ENCODE data around the gene LYZL4.

The LYZL4 gene

DNA sequence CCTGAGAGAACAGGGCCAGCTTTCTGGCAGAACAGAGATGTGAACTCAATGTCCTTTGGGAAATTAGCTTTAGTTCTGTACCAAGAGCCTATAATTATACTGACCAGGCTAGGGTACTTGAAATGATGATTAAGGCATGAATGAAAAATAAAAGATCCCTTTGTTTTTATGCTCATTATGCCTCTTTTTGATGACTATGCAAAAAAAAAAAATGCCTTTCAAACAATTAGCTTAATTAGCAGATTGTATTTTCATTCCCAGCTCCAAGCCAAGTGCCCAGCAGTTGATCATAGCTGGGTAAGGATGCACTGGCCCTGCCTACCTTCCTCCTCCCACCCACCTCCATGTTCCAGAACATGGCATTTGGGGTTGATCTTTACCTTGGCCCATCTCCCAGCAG, 56.8 kb downstream of the LYZL4 start:
- TF ChIP-seq, protein P1, sequence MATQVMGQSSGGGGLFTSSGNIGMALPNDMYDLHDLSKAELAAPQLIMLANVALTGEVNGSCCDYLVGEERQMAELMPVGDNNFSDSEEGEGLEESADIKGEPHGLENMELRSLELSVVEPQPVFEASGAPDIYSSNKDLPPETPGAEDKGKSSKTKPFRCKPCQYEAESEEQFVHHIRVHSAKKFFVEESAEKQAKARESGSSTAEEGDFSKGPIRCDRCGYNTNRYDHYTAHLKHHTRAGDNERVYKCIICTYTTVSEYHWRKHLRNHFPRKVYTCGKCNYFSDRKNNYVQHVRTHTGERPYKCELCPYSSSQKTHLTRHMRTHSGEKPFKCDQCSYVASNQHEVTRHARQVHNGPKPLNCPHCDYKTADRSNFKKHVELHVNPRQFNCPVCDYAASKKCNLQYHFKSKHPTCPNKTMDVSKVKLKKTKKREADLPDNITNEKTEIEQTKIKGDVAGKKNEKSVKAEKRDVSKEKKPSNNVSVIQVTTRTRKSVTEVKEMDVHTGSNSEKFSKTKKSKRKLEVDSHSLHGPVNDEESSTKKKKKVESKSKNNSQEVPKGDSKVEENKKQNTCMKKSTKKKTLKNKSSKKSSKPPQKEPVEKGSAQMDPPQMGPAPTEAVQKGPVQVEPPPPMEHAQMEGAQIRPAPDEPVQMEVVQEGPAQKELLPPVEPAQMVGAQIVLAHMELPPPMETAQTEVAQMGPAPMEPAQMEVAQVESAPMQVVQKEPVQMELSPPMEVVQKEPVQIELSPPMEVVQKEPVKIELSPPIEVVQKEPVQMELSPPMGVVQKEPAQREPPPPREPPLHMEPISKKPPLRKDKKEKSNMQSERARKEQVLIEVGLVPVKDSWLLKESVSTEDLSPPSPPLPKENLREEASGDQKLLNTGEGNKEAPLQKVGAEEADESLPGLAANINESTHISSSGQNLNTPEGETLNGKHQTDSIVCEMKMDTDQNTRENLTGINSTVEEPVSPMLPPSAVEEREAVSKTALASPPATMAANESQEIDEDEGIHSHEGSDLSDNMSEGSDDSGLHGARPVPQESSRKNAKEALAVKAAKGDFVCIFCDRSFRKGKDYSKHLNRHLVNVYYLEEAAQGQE (IDR thresholded peaks at IDR 0.05; ENCODE audit: low read depth): no peak
- TF ChIP-seq TEAD4 (IDR thresholded peaks at IDR 0.05): no peak
- TF ChIP-seq TCF12 (IDR thresholded peaks at IDR 0.05; ENCODE audit: low read depth): no peak
- TF ChIP-seq CREB1 (IDR thresholded peaks at IDR 0.05; ENCODE audit: low read depth): no peak
- TF ChIP-seq, protein P2, sequence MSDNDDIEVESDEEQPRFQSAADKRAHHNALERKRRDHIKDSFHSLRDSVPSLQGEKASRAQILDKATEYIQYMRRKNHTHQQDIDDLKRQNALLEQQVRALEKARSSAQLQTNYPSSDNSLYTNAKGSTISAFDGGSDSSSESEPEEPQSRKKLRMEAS (IDR thresholded peaks at IDR 0.05): no peak

- no peak for TF ChIP-seq RAD21 (IDR thresholded peaks at IDR 0.05; ENCODE audit: low read depth)
- TF ChIP-seq NFIC (IDR thresholded peaks at IDR 0.05): no peak
- TF ChIP-seq, protein P2 (IDR thresholded peaks at IDR 0.05): no peak
- no peak for TF ChIP-seq FOXM1 (IDR thresholded peaks at IDR 0.05; ENCODE audit: borderline replicate concordance, low read depth)
- TF ChIP-seq CEBPB (IDR thresholded peaks at IDR 0.05): no peak
- no peak for TF ChIP-seq EGR1 (IDR thresholded peaks at IDR 0.05)
- no peak for TF ChIP-seq TAF1 (IDR thresholded peaks at IDR 0.05; ENCODE audit: low read depth)
- TF ChIP-seq CREB1 (IDR thresholded peaks at IDR 0.05; ENCODE audit: low read depth): no peak
- TF ChIP-seq YY1 (IDR thresholded peaks at IDR 0.05; ENCODE audit: low read depth): no peak
- TF ChIP-seq, protein P3, sequence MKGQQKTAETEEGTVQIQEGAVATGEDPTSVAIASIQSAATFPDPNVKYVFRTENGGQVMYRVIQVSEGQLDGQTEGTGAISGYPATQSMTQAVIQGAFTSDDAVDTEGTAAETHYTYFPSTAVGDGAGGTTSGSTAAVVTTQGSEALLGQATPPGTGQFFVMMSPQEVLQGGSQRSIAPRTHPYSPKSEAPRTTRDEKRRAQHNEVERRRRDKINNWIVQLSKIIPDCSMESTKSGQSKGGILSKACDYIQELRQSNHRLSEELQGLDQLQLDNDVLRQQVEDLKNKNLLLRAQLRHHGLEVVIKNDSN (IDR thresholded peaks at IDR 0.05): no peak
- TF ChIP-seq, protein P1 (IDR thresholded peaks at IDR 0.05; ENCODE audit: low read depth): no peak
- TF ChIP-seq ZBTB7A (IDR thresholded peaks at IDR 0.05; ENCODE audit: low read depth): no peak
- TF ChIP-seq TCF12 (IDR thresholded peaks at IDR 0.05; ENCODE audit: low read depth): no peak
- no peak for TF ChIP-seq EP300 (IDR thresholded peaks at IDR 0.05; ENCODE audit: borderline replicate concordance)
Observed at GRCh38 chr3:42351207-42351606, 59.2 kb downstream of the LYZL4 start.

DNA sequence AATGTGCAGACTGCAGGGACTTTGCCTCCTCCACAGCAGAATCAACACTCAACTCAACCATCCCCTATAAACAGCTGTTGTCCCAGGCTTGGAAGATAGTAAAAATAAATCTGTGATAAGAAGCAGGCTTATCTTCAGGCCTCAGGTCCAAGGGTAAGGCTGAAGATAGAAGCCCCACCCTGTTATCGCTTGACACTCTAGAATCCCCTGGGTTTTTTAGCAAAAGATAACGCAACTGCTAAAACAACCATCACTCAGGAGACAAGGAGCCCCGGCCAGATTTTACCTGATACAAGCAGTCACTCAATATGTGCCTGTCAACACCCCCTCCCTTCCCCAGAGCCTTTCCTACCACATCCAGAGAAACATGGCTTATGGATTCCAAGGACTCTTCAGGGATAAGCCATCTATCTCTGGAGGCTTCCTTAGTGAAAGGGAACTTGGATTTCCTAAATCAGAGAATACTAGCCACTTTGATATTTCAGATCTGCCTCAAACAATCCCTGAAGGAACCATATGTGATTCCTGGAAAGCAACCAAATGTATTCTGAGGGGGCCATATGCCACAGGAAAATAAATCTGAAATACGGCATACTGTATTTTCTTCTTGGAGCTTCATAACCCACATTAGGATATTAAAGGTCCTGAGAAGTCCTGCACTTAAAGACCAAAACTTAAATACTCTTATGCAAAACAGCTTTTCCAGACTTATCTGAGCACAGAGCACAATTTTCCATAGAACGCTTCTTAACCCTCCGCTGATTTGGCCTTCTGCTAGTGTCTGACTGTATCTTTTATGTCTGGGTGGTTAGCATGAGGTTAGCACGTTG, 60.4 kb downstream of the LYZL4 start:
- TF ChIP-seq, protein P3 (IDR thresholded peaks at IDR 0.05): no peak
- TF ChIP-seq TCF12 (IDR thresholded peaks at IDR 0.05; ENCODE audit: low read depth) (no peak), CREB1 (IDR thresholded peaks at IDR 0.05; ENCODE audit: low read depth) (no peak), FOXM1 (IDR thresholded peaks at IDR 0.05; ENCODE audit: borderline replicate concordance, low read depth) (no peak), CEBPB (IDR thresholded peaks at IDR 0.05) (no peak), TAF1 (IDR thresholded peaks at IDR 0.05; ENCODE audit: low read depth) (no peak), EGR1 (IDR thresholded peaks at IDR 0.05) (no peak), YY1 (IDR thresholded peaks at IDR 0.05; ENCODE audit: low read depth) (no peak), EP300 (IDR thresholded peaks at IDR 0.05; ENCODE audit: borderline replicate concordance) (no peak), NFIC (IDR thresholded peaks at IDR 0.05) (no peak), ZBTB7A (IDR thresholded peaks at IDR 0.05; ENCODE audit: low read depth) (no peak), RAD21 (IDR thresholded peaks at IDR 0.05; ENCODE audit: low read depth) (no peak), TEAD4 (IDR thresholded peaks at IDR 0.05) (no peak)
- TF ChIP-seq, protein P1 (IDR thresholded peaks at IDR 0.05; ENCODE audit: low read depth): no peak
- TF ChIP-seq, protein P2 (IDR thresholded peaks at IDR 0.05): no peak

DNA sequence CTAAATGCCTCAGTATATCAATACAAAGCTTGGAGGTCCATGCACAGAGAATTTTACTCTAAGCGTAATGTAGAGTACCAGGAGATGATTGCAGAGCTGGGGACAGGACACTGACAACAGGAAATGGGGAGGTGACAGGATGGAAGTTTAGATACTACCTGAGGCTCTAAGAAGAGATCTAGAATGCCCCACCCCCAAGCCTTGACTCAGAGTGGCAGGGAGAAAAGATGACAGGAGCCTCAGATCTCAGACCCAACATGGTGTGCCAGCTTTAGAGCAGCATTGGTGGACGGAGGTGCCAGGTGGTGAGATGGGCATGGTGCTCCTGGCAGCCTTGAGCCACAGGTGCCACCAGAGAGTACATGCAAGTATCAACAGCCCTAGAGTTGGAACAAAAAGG, 62.5 kb downstream of the LYZL4 start:
- TF ChIP-seq NFIC (IDR thresholded peaks at IDR 0.05) (no peak), RAD21 (IDR thresholded peaks at IDR 0.05; ENCODE audit: low read depth) (no peak), TEAD4 (IDR thresholded peaks at IDR 0.05) (no peak), CREB1 (IDR thresholded peaks at IDR 0.05; ENCODE audit: low read depth) (no peak), TAF1 (IDR thresholded peaks at IDR 0.05; ENCODE audit: low read depth) (no peak), YY1 (IDR thresholded peaks at IDR 0.05; ENCODE audit: low read depth) (no peak), EGR1 (IDR thresholded peaks at IDR 0.05) (no peak), ZBTB7A (IDR thresholded peaks at IDR 0.05; ENCODE audit: low read depth) (no peak), FOXM1 (IDR thresholded peaks at IDR 0.05; ENCODE audit: borderline replicate concordance, low read depth) (no peak), CEBPB (IDR thresholded peaks at IDR 0.05) (no peak), EP300 (IDR thresholded peaks at IDR 0.05; ENCODE audit: borderline replicate concordance) (no peak), TCF12 (IDR thresholded peaks at IDR 0.05; ENCODE audit: low read depth) (no peak)
- TF ChIP-seq, protein P1 (IDR thresholded peaks at IDR 0.05; ENCODE audit: low read depth): no peak
- TF ChIP-seq, protein P2 (IDR thresholded peaks at IDR 0.05): no peak
- TF ChIP-seq, protein P3 (IDR thresholded peaks at IDR 0.05): no peak
